GM12878 (cell line): ENCODE measurements around the gene IGF2R. TPM values are rescaled to one million over a fixed set of nuclear protein-coding genes. Genes with fewer than 3 reads are reported as not detected.

ENCODE experiments used
- CEBPB ChIP-seq, 2 experiments: fragments of 150-350 bp in 1 of 2; IDR thresholded peaks; 2 replicates each; pipeline ENCODE4 v1.6.1; 2012 to 2014; ENCODE audit warnings: low read depth in 2 of 2, low read length in 2 of 2, borderline replicate concordance in 1 of 2, inconsistent platforms in 1 of 2
- IRF3 ChIP-seq: fragments of 450-650 bp; IDR thresholded peaks from 2 replicates; pipeline ENCODE4 v1.6.1; 2014; ENCODE audit warnings: mild to moderate bottlenecking
- MEF2B ChIP-seq: fragments of 450-650 bp; IDR thresholded peaks from 2 replicates; pipeline ENCODE4 v1.6.1; 2018; ENCODE audit warnings: mild to moderate bottlenecking, moderate library complexity; ENCODE audit not compliant: partially characterized antibody, poor library complexity, severe bottlenecking
- NFXL1 ChIP-seq: fragments of 450-650 bp; IDR thresholded peaks from 2 replicates; pipeline ENCODE4 v1.6.1; 2017; ENCODE audit warnings: antibody characterized with exemption, mild to moderate bottlenecking, borderline replicate concordance
- NRF1 ChIP-seq: conservative IDR thresholded peaks from 2 replicates; pipeline ENCODE4 v1.6.1; 2011; ENCODE audit warnings: mild to moderate bottlenecking, low read depth, low read length, improper control_type of control experiment
- PML ChIP-seq: IDR thresholded peaks from 2 replicates; pipeline ENCODE4 v1.6.1; 2012; ENCODE audit warnings: low read length, inconsistent platforms
- RCOR1 ChIP-seq: conservative IDR thresholded peaks from 2 replicates; pipeline ENCODE4 v1.6.1; 2012; ENCODE audit warnings: low read depth, low read length, improper control_type of control experiment
- SPI1 ChIP-seq: IDR thresholded peaks from 2 replicates; pipeline ENCODE4 v1.6.1; 2011; ENCODE audit warnings: low read depth, mild to moderate bottlenecking, low read length, moderate library complexity, borderline replicate concordance; ENCODE audit not compliant: insufficient read depth
- WRNIP1 ChIP-seq: IDR thresholded peaks from 2 replicates; pipeline ENCODE4 v1.6.1; 2011; ENCODE audit warnings: low read depth, low read length, improper control_type of control experiment, borderline replicate concordance
- ZSCAN29 ChIP-seq: fragments of 450-650 bp; IDR thresholded peaks from 2 replicates; pipeline ENCODE4 v1.6.1; 2017; ENCODE audit warnings: mild to moderate bottlenecking, moderate library complexity
- polyA plus RNA-seq, 11 experiments: library from polyadenylated mRNA; depleted of rRNA in 4 of 11; unstranded in 6 of 11; stranded (reverse) in 5 of 11; fragments of >200 nt; fragmentation: Nextera tagmentation in 4 of 11; fragmentation: Illumina TruSeq in 1 of 11; extraction: Ambion mirVana in 4 of 11; extraction: Trizol in 1 of 11; gene quantifications; 1 replicate in 1 of 11; 2 replicates in 10 of 11; pipeline versions ENCODE4 v1.2.1 to v1.2.3, GENCODE V29; 2011 to 2016; ENCODE audit warnings: inconsistent platforms in 2 of 11, missing spikeins in 2 of 11, low read depth in 1 of 11
- total RNA-seq, 4 experiments: library from RNA; depleted of rRNA in 3 of 4; stranded (reverse); fragments of >200 nt in 3 of 4; fragmentation: Illumina TruSeq in 1 of 4; extraction: Trizol in 1 of 4; gene quantifications; 2 replicates each; pipeline versions ENCODE4 v1.2.1 to v1.2.3, GENCODE V29; 2013 to 2021
- TF ChIP-seq, protein P1 (sequence below): fragments of 450-650 bp; IDR thresholded peaks from 2 replicates; pipeline ENCODE4 v1.6.1; 2017; ENCODE audit warnings: mild to moderate bottlenecking, moderate library complexity

The IGF2R gene
- total and polyA plus RNA-seq, 10 of the 15 experiments (the other 5 are each of a cell fraction or from before 2014, with no cell fraction given), result 1.00 to 40.1 (median 16.8) TPM

GRCh38 chr6:159929819-159930218, 39.1 kb upstream of the IGF2R start (continued):
- TF ChIP-seq, protein P1, sequence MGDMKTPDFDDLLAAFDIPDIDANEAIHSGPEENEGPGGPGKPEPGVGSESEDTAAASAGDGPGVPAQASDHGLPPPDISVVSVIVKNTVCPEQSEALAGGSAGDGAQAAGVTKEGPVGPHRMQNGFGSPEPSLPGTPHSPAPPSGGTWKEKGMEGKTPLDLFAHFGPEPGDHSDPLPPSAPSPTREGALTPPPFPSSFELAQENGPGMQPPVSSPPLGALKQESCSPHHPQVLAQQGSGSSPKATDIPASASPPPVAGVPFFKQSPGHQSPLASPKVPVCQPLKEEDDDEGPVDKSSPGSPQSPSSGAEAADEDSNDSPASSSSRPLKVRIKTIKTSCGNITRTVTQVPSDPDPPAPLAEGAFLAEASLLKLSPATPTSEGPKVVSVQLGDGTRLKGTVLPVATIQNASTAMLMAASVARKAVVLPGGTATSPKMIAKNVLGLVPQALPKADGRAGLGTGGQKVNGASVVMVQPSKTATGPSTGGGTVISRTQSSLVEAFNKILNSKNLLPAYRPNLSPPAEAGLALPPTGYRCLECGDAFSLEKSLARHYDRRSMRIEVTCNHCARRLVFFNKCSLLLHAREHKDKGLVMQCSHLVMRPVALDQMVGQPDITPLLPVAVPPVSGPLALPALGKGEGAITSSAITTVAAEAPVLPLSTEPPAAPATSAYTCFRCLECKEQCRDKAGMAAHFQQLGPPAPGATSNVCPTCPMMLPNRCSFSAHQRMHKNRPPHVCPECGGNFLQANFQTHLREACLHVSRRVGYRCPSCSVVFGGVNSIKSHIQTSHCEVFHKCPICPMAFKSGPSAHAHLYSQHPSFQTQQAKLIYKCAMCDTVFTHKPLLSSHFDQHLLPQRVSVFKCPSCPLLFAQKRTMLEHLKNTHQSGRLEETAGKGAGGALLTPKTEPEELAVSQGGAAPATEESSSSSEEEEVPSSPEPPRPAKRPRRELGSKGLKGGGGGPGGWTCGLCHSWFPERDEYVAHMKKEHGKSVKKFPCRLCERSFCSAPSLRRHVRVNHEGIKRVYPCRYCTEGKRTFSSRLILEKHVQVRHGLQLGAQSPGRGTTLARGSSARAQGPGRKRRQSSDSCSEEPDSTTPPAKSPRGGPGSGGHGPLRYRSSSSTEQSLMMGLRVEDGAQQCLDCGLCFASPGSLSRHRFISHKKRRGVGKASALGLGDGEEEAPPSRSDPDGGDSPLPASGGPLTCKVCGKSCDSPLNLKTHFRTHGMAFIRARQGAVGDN, result 0 out of 2 replicates have a peak, but pooled peaks have one; percentile 32
- no peak for TF ChIP-seq PML
- TF ChIP-seq NFXL1, result no peak
- peak; percentile 68; the same call in 1 of the 2 replicates for TF ChIP-seq ZSCAN29
- TF ChIP-seq CEBPB (IDR thresholded peaks at IDR 0.05; ENCODE audit: borderline replicate concordance in 1 of 2, low read depth in 2 of 2, low read length in 2 of 2), result no peak
- no peak for TF ChIP-seq WRNIP1
- TF ChIP-seq SPI1, result no peak
- TF ChIP-seq NRF1, result no peak
- TF ChIP-seq RCOR1, result no peak
- TF ChIP-seq IRF3, result no peak
- TF ChIP-seq MEF2B, result peak; percentile 77
